Right atrium auricular region (tissue), 2 donors: ENCODE data around the gene ADD2. TPM values are rescaled to one million over a fixed set of nuclear protein-coding genes. Genes with fewer than 3 reads are reported as not detected.

Experiments used
- DNase-seq: peaks from one replicate; pipeline ENCODE4 v3.0.0-alpha.2; 2019; ENCODE audit warnings: low spot score
- H3K27ac ChIP-seq, 2 donors: fragments of 200-600 bp; sonication (generic); 1 replicate in 1 of 2; 2 replicates in 1 of 2; pipeline ENCODE4 v1.5.1; 2016 to 2019
- H3K27me3 ChIP-seq, 2 donors: fragments of 200-600 bp; sonication (generic); one replicate each; pipeline versions ENCODE4 v1.5.1 to v1.6.0; 2017 to 2019
- H3K36me3 ChIP-seq: fragments of 200-600 bp; sonication (generic); one replicate; pipeline ENCODE4 v1.5.1; 2016
- H3K4me1 ChIP-seq, 2 donors: fragments of 200-600 bp; sonication (generic); one replicate each; pipeline versions ENCODE4 v1.5.1 to v1.6.0; 2017 to 2019
- H3K4me3 ChIP-seq, 2 donors: fragments of 200-600 bp; sonication (generic); 1 replicate in 1 of 2; 2 replicates in 1 of 2; pipeline ENCODE4 v1.5.1; 2017 to 2019; ENCODE audit warnings: mild to moderate bottlenecking in 1 of 2, moderate library complexity in 1 of 2
- H3K9me3 ChIP-seq, 2 donors: fragments of 200-600 bp; sonication (generic); one replicate each; pipeline ENCODE4 v1.5.1; 2019
- total RNA-seq, 2 donors: library from RNA; depleted of rRNA; stranded (reverse); fragments of >200 nt; gene quantifications; one replicate each; pipeline ENCODE4 v1.1.0, GENCODE V29; 2016
- TF ChIP-seq, protein P1 (sequence below), 2 donors: fragments of 200-600 bp; sonication (generic); IDR thresholded peaks; one replicate each; pipeline ENCODE4 v1.5.1; 2019; ENCODE audit warnings: antibody characterized with exemption in 2 of 2

The ADD2 gene
- total RNA-seq, 2 donors from 2014 or later = 1.1 to 1.4 TPM

DNA sequence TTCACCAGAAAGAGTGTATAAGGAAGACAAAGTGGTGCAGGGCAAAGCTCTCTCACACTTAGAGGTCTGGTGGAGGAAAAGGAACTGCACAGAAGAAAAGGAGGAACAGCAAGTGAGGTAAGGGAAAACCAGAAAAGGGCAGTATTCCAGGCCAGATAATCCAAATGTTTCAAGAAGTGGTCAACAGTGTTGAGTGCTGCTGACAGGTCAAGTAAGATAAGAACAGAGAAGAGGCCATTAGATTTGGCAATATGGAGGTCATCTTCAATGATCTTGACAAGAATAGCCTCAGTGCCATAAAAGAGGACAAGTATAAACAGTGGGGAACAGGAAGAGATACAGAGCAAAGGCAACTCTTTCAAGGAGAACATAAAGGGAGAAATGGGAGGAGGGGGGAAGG lies 15.0 kb downstream of the ADD2 start:
- TF ChIP-seq, protein P1, sequence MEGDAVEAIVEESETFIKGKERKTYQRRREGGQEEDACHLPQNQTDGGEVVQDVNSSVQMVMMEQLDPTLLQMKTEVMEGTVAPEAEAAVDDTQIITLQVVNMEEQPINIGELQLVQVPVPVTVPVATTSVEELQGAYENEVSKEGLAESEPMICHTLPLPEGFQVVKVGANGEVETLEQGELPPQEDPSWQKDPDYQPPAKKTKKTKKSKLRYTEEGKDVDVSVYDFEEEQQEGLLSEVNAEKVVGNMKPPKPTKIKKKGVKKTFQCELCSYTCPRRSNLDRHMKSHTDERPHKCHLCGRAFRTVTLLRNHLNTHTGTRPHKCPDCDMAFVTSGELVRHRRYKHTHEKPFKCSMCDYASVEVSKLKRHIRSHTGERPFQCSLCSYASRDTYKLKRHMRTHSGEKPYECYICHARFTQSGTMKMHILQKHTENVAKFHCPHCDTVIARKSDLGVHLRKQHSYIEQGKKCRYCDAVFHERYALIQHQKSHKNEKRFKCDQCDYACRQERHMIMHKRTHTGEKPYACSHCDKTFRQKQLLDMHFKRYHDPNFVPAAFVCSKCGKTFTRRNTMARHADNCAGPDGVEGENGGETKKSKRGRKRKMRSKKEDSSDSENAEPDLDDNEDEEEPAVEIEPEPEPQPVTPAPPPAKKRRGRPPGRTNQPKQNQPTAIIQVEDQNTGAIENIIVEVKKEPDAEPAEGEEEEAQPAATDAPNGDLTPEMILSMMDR (IDR thresholded peaks at IDR 0.05) = no peak
- H3K27me3 ChIP-seq = no peaks in the 10 kb centered on the region

DNA sequence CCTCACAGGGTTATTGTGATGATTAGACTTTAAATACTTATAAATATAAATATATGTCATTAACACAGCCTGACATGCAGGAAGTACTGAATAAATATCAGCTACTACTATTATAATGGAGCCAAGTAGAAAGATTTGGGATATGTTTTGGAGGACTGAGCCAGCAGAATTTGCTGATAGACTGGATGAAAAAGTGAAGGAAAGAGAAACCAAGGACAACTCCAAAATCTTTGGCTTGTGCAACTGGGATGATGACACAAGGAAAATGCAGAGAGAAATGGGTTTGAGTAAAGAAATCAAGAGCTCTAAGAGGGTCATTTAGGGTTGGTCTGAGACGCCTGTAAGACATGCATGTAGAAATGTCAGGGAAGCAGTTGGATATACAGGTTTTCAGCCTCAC lies 15.6 kb downstream of the ADD2 start:
- no peaks in the 10 kb centered on the region for H3K4me1 ChIP-seq
- H3K27me3 ChIP-seq = no peaks in the 10 kb centered on the region
- no peaks in the 10 kb centered on the region for H3K36me3 ChIP-seq
- H3K27ac ChIP-seq = no peak overlapping the region
- H3K9me3 ChIP-seq = no peaks in the 10 kb centered on the region
- H3K4me3 ChIP-seq = no peak overlapping the region
- TF ChIP-seq, protein P1 (IDR thresholded peaks at IDR 0.05) = no peak
- DNase-seq = no peak

More for the DNA sequence above, 15.0 kb downstream of the ADD2 start:
- Histone ChIP-seq H3K4me3 (no peak overlapping the region), H3K9me3 (no peaks in the 10 kb centered on the region), H3K27ac (no peak overlapping the region), H3K4me1 (no peaks in the 10 kb centered on the region), H3K36me3 (no peaks in the 10 kb centered on the region)
- no peak for DNase-seq

DNA sequence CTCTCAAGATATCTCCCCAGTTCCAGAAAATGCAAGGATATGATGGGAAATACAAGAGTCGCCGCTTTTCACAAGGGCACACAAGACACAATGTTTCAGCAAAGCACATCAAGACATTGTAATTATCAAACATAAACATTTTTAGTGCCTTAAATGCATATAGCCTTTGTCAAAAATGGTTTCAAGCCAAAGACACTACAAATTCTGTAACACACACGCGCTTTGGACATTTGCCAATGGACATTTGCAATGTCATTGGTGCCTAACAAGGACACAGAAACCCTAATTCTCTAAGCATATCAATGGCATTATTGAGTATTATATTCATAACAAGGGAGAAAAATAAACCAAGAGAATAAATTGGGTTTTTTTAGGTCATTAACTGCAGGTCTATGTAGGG lies 16.1 kb downstream of the ADD2 start:
- DNase-seq = peak; percentile 18
- Histone ChIP-seq H3K9me3 (no peaks in the 10 kb centered on the region), H3K4me1 (no peaks in the 10 kb centered on the region), H3K4me3 (no peak overlapping the region), H3K27me3 (no peaks in the 10 kb centered on the region), H3K27ac (no peak overlapping the region), H3K36me3 (no peaks in the 10 kb centered on the region)
- TF ChIP-seq, protein P1 (IDR thresholded peaks at IDR 0.05) = no peak

DNA sequence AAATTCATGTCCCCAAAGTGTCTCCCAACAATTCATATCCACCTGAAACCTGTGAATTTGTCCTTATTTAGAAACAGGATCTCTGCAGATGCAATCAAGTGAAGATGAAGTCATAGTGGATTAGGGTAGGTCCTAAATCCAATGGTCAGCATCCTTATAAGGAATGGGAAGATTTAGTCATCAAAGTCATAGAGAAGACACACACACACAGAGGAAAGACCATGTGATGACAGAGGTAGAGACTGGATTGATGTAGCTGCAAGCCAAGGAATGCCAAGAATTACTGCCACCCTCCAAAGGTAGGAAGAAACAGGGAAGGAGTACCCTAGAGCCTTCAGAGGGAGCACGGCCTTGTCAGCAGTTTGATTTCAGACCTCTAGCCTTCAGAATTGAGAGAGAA lies 17.7 kb downstream of the ADD2 start:
- no peak for DNase-seq
- TF ChIP-seq, protein P1 (IDR thresholded peaks at IDR 0.05) = no peak
- no peaks in the 10 kb centered on the region for H3K9me3 ChIP-seq

DNA sequence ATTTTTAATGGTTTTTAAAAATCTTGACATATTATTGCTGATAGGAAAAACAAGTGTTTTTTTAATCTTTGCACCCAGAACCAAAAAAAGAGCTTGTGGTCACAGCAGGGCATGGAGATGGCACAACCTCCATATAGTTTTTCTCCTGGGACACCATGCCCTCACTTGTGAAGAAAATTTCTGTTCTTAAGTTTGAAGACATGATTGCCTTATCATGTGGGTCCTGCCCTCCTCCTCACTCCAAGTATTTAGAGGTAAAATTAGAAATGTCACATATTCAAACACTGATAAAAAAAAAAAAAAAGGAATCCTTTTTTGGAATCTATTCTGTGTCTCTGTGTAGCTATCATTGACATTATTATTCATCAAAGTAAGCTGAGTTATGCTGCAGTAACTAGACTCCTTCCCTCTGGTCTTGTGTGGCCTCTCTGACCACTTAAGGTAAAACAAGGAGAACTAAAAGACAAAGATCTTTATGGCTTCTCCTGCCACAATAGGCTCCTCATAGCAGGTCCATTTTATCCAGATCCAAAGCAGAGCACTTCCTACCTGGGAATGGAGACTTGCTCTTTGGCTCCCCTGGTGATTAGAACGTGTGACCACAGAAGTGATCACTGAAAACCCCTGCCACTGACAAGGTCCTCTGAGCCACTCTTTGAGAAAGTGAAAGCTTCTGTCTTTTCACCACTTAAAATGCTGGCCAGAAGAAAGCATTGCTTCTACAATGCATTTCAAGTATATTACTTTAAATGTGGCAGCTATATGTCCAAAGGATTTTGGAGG lies 19.8 kb downstream of the ADD2 start:
- no peaks in the 10 kb centered on the region for H3K27me3 ChIP-seq
- H3K4me1 ChIP-seq = no peaks in the 10 kb centered on the region
- DNase-seq = peak; percentile 5
- no peaks in the 10 kb centered on the region for H3K36me3 ChIP-seq
- H3K4me3 ChIP-seq = no peak overlapping the region
- no peaks in the 10 kb centered on the region for H3K9me3 ChIP-seq
- no peak overlapping the region for H3K27ac ChIP-seq
- TF ChIP-seq, protein P1 (IDR thresholded peaks at IDR 0.05) = no peak

More for the DNA sequence above, 17.7 kb downstream of the ADD2 start:
- Histone ChIP-seq H3K27me3 (no peaks in the 10 kb centered on the region), H3K4me1 (no peaks in the 10 kb centered on the region), H3K4me3 (no peak overlapping the region), H3K36me3 (no peaks in the 10 kb centered on the region), H3K27ac (no peak overlapping the region)

DNA sequence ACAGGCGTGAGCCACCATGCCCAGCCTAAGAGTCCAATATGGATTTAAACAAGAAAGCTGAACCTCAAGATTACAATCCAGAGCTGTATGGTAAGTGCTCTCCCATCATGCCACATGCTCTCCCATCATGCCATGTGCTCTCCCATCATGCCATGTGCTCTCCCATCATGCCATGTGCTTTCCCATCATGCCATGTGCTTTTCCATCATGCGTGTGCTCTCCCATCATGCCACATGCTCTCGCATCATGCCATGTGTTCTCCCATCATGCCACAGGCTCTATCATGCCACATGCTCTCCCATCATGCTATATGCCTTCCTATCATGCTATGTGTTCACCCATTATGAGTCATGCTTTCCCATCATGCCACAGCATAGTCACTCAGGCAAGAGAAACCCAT lies 20.7 kb downstream of the ADD2 start:
- no peaks in the 10 kb centered on the region for H3K36me3 ChIP-seq
- no peak overlapping the region for H3K27ac ChIP-seq
- H3K4me3 ChIP-seq = no peak overlapping the region
- H3K4me1 ChIP-seq = no peaks in the 10 kb centered on the region
- no peaks in the 10 kb centered on the region for H3K27me3 ChIP-seq
- TF ChIP-seq, protein P1 (IDR thresholded peaks at IDR 0.05) = no peak
- H3K9me3 ChIP-seq = no peaks in the 10 kb centered on the region
- no peak for DNase-seq
